ENCODE measurements around the gene KCNMB2. TPM values are rescaled to one million over a fixed set of nuclear protein-coding genes. Genes with fewer than 3 reads are reported as not detected.

KCNMB2 gene
- total and polyA plus RNA-seq, 3 donors from 2014 or later = 2.6 TPM; not detected in 2

DNA sequence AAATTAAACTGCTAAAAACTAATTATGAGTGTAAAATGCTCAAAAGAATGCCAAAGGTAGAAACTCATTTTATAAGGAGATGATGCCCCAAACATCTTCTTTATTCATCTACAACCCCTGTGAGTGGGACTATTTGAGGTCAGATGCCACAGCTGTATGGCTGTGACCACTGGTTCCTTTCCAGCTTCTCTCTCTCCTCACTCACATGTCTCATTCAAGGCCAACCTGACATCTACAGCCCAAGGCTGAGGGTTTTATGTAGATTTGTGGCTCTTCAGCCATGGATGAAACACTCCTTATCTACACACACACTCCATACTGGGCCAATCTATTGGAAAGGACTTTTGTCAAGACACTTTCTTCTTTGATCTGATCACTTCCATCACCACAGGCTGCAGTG, 231.3 kb downstream of the KCNMB2 start:
- TF ChIP-seq, protein P1, sequence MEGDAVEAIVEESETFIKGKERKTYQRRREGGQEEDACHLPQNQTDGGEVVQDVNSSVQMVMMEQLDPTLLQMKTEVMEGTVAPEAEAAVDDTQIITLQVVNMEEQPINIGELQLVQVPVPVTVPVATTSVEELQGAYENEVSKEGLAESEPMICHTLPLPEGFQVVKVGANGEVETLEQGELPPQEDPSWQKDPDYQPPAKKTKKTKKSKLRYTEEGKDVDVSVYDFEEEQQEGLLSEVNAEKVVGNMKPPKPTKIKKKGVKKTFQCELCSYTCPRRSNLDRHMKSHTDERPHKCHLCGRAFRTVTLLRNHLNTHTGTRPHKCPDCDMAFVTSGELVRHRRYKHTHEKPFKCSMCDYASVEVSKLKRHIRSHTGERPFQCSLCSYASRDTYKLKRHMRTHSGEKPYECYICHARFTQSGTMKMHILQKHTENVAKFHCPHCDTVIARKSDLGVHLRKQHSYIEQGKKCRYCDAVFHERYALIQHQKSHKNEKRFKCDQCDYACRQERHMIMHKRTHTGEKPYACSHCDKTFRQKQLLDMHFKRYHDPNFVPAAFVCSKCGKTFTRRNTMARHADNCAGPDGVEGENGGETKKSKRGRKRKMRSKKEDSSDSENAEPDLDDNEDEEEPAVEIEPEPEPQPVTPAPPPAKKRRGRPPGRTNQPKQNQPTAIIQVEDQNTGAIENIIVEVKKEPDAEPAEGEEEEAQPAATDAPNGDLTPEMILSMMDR (IDR thresholded peaks at IDR 0.05) = no peak
- no peak for TF ChIP-seq POLR2A (IDR thresholded peaks at IDR 0.05)
- H3K36me3 ChIP-seq (ENCODE audit: low read depth, missing control alignments) = no peaks in the 10 kb centered on the region
- H3K4me3 ChIP-seq = no peak overlapping the region
- H3K4me1 ChIP-seq = no peaks in the 10 kb centered on the region
- H3K27me3 ChIP-seq = no peaks in the 10 kb centered on the region
- H3K27ac ChIP-seq = no peak overlapping the region
- intact Hi-C loops (cut with DNase I; ENCODE audit: low total_unique reads) = no loop called here
- DNase-seq = no peak
- no peaks in the 10 kb centered on the region for H3K9me3 ChIP-seq

- 89 to 94% methylated on average over 5 of the region's 5 CpGs for WGBS, 2 donors
- Histone ChIP-seq H3K27ac (no peak overlapping the region), H3K36me3 (ENCODE audit: low read depth, missing control alignments) (no peaks in the 10 kb centered on the region), H3K4me1 (no peaks in the 10 kb centered on the region), H3K4me3 (no peak overlapping the region), H3K27me3 (no peaks in the 10 kb centered on the region), H3K9me3 (no peaks in the 10 kb centered on the region)
- DNase-seq = no peak
- TF ChIP-seq, protein P1 (IDR thresholded peaks at IDR 0.05) = no peak
- intact Hi-C loops (cut with DNase I; ENCODE audit: low total_unique reads) = no loop called here
Measured at GRCh38 chr3:178768072-178768864, 232.0 kb downstream of the KCNMB2 start.

DNA sequence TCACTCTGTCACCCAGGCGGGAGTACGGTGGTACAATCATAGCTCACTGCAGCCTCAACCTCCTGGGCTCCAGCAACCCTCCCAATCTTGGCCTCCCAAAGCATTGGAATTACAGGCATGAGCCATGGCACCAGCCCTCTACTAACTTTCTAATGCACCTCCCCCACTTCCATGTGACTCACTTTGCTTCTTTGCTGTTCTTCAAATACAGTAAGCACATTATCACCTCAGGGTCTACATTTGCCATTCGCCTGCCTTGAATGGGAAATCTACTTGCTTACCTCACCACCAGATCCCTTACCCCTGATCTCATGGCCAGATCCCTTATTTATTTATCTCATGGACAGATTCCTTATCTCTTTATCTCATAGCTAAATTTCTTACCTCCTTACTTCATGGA, 235.3 kb downstream of the KCNMB2 start:
- 94 to 95% methylated on average over 3 of the region's 3 CpGs for WGBS, 2 donors
- Histone ChIP-seq H3K27me3 (no peaks in the 10 kb centered on the region), H3K4me1 (no peaks in the 10 kb centered on the region), H3K9me3 (no peaks in the 10 kb centered on the region), H3K4me3 (no peak overlapping the region), H3K36me3 (ENCODE audit: low read depth, missing control alignments) (no peaks in the 10 kb centered on the region), H3K27ac (no peak overlapping the region)
- no peak for TF ChIP-seq POLR2A (IDR thresholded peaks at IDR 0.05)
- TF ChIP-seq, protein P1 (IDR thresholded peaks at IDR 0.05) = no peak
- intact Hi-C loops (cut with DNase I; ENCODE audit: low total_unique reads) = no loop called here
- DNase-seq = no peak

GRCh38 chr3:178772746-178773145, 236.5 kb downstream of the KCNMB2 start:
- 91% methylated on average over 4 of the region's 4 CpGs for WGBS, 2 donors
- TF ChIP-seq POLR2A (IDR thresholded peaks at IDR 0.05) = no peak
- TF ChIP-seq, protein P1 (IDR thresholded peaks at IDR 0.05) = no peak
- no peak for DNase-seq
- H3K27me3 ChIP-seq = no peaks in the 10 kb centered on the region
- no peak overlapping the region for H3K4me3 ChIP-seq
- no peaks in the 10 kb centered on the region for H3K9me3 ChIP-seq
- H3K36me3 ChIP-seq (ENCODE audit: low read depth, missing control alignments) = no peaks in the 10 kb centered on the region
- H3K4me1 ChIP-seq = no peaks in the 10 kb centered on the region
- intact Hi-C loops (cut with DNase I; ENCODE audit: low total_unique reads) = no loop called here
- H3K27ac ChIP-seq = no peak overlapping the region

DNA sequence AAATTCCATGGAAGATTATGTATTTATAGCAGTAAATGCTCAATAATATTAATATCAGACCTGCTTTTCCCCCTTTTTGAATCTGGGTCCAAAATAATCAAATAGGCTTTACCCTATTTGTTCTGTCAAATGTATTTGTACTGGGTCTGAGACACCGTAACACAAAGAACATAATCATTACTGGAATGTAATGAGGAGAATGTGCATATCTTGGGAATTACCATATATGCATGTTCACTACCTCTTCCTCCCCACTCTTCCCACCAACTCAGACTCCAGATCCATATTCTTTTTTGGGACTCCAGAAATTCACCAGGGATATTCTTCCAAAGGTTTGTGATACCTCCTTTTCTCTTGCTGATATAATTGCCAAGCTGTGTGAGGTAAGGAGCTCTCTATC, 237.1 kb downstream of the KCNMB2 start:
- no peak overlapping the region for H3K27ac ChIP-seq
- no peak for TF ChIP-seq POLR2A (IDR thresholded peaks at IDR 0.05)
- TF ChIP-seq, protein P1 (IDR thresholded peaks at IDR 0.05) = no peak
- WGBS, 2 donors = 92 to 98% methylated on average over 1 of the region's 1 CpG

More for the DNA sequence above, 237.1 kb downstream of the KCNMB2 start:
- H3K4me3 ChIP-seq = no peak overlapping the region
- H3K4me1 ChIP-seq = no peaks in the 10 kb centered on the region
- no peak for DNase-seq
- H3K27me3 ChIP-seq = no peaks in the 10 kb centered on the region
- intact Hi-C loops (cut with DNase I; ENCODE audit: low total_unique reads) = no loop called here
- H3K9me3 ChIP-seq = no peaks in the 10 kb centered on the region
- H3K36me3 ChIP-seq (ENCODE audit: low read depth, missing control alignments) = no peaks in the 10 kb centered on the region
